H1 (cell line): Measurements from ENCODE around the gene AGPAT3. TPM values are rescaled to one million over a fixed set of nuclear protein-coding genes. Genes with fewer than 3 reads are reported as not detected.
A peak's percentile ranks its signal among the peaks of the same experiment; 100 is the strongest.

Source experiments
- CTCF ChIA-PET: fragments of 300-600 bp; sonication (Branson Sonifier 250); formaldehyde crosslinking; loops from one replicate; lab custom pipeline; 2021; ENCODE audit not compliant: partially characterized antibody; lab: Charles Lee
- POLR2A ChIA-PET: fragments of 300-600 bp; sonication (Branson Sonifier 250); formaldehyde crosslinking; loops from one replicate; lab custom pipeline; 2021; ENCODE audit warnings: inconsistent platforms; ENCODE audit not compliant: partially characterized antibody; lab: Charles Lee
- DNase-seq, 2 experiments: peaks; one replicate each; pipeline versions ENCODE4 v3.0.0 to v3.0.0-alpha.2; 2010 to 2022; ENCODE audit warnings: low spot score in 2 of 2, low read depth in 1 of 2, mixed read lengths in 1 of 2
- FAIRE-seq: peaks from 2 replicates; lab custom pipeline; 2011; peaks lifted over from hg19 to GRCh38; lab: Jason Lieb, UNC
- H2AFZ ChIP-seq: 2 replicates; pipeline ENCODE4 v1.8.1; 2012; ENCODE audit warnings: low read length, inconsistent platforms
- H2AK5ac ChIP-seq: 2 replicates; pipeline ENCODE4 v1.6.1; 2013; ENCODE audit warnings: low read depth, low read length
- H2BK120ac ChIP-seq: replicated peaks from 2 replicates; pipeline ENCODE3; 2013; ENCODE audit warnings: low read depth, low read length, inconsistent platforms
- H2BK12ac ChIP-seq: 2 replicates; pipeline ENCODE4 v1.6.1; 2013; ENCODE audit warnings: low read depth, low read length
- H2BK15ac ChIP-seq: 2 replicates; pipeline ENCODE4 v1.6.1; 2013; ENCODE audit warnings: low read length
- H2BK20ac ChIP-seq: 2 replicates; pipeline ENCODE4 v1.6.1; 2013; ENCODE audit warnings: low read length
- H2BK5ac ChIP-seq: 2 replicates; pipeline ENCODE4 v1.6.1; 2013; ENCODE audit warnings: low read depth, low read length
- H3K14ac ChIP-seq: 2 replicates; pipeline ENCODE4 v1.6.1; 2013; ENCODE audit warnings: inconsistent platforms; ENCODE audit not compliant: insufficient read length
- H3K18ac ChIP-seq: 2 replicates; pipeline ENCODE4 v1.6.1; 2013; ENCODE audit warnings: low read length; ENCODE audit errors: extremely low read depth
- H3K23ac ChIP-seq: 2 replicates; pipeline ENCODE4 v1.6.1; 2013; ENCODE audit warnings: inconsistent platforms; ENCODE audit not compliant: insufficient read length
- H3K23me2 ChIP-seq: 2 replicates; pipeline ENCODE4 v1.6.1; 2013; ENCODE audit warnings: low read depth, low read length
- H3K27ac ChIP-seq: 2 replicates; pipeline ENCODE4 v1.6.1; 2011; ENCODE audit warnings: low read depth, low read length, inconsistent platforms
- H3K27me3 ChIP-seq, 4 experiments: replicated peaks in 1 of 4; 1 replicate in 1 of 4; 2 replicates in 3 of 4; pipeline versions ENCODE4 v1.6.1 to v1.8.1; 2011 to 2013; ENCODE audit warnings: low read length in 3 of 4, mild to moderate bottlenecking in 3 of 4, inconsistent platforms in 2 of 4, mixed read lengths in 2 of 4, moderate library complexity in 1 of 4; ENCODE audit not compliant: control insufficient read depth in 3 of 4, insufficient read depth in 3 of 4; ENCODE audit errors: extremely low read depth in 1 of 4
- H3K36me3 ChIP-seq, 4 experiments: 2 replicates each; pipeline versions ENCODE4 v1.6.1 to v1.8.1; 2011 to 2013; ENCODE audit warnings: mild to moderate bottlenecking in 4 of 4, low read length in 3 of 4, moderate library complexity in 2 of 4, control low read depth in 1 of 4, inconsistent platforms in 1 of 4; ENCODE audit not compliant: insufficient read depth in 4 of 4, control insufficient read depth in 2 of 4
- H3K4ac ChIP-seq: replicated peaks from 2 replicates; pipeline ENCODE3; 2013; ENCODE audit warnings: low read length, low read depth, mixed read lengths, inconsistent platforms; ENCODE audit not compliant: insufficient read length
- H3K4me1 ChIP-seq, 4 experiments: replicated peaks in 1 of 4; 1 replicate in 1 of 4; 2 replicates in 3 of 4; pipeline versions ENCODE4 v1.6.1 to v1.8.1; 2011 to 2013; ENCODE audit warnings: low read length in 3 of 4, inconsistent platforms in 2 of 4, mixed read lengths in 1 of 4; ENCODE audit not compliant: insufficient read depth in 4 of 4, control insufficient read depth in 3 of 4
- H3K4me2 ChIP-seq, 2 experiments: 2 replicates each; pipeline versions ENCODE4 v1.6.1 to v1.8.1; 2011 to 2013; ENCODE audit warnings: low read depth in 2 of 2, low read length in 2 of 2, control low read depth in 1 of 2, inconsistent platforms in 1 of 2, mild to moderate bottlenecking in 1 of 2; ENCODE audit not compliant: insufficient read depth in 1 of 2
- H3K4me3 ChIP-seq, 4 experiments: fragments of 200-600, 300-600 bp in 1 of 4; sonication (generic), shearing (Covaris generic), sonication (Bioruptor Twin) in 1 of 4; 2 replicates each; pipeline versions ENCODE4 v1.5.1 to v1.8.1; 2011 to 2016; ENCODE audit warnings: low read length in 4 of 4, low read depth in 3 of 4, control low read depth in 2 of 4, inconsistent platforms in 2 of 4, mild to moderate bottlenecking in 2 of 4, mixed read lengths in 1 of 4, moderate library complexity in 1 of 4; ENCODE audit not compliant: insufficient read depth in 2 of 4; ENCODE audit errors: extremely low read depth in 1 of 4
- H3K56ac ChIP-seq: replicated peaks from 2 replicates; pipeline ENCODE3; 2013; ENCODE audit warnings: low read depth, mild to moderate bottlenecking, mixed read lengths, low read length, inconsistent platforms; ENCODE audit not compliant: insufficient read length
- H3K79me1 ChIP-seq: 2 replicates; pipeline ENCODE4 v1.6.1; 2013; ENCODE audit warnings: low read depth, low read length, control low read depth
- H3K79me2 ChIP-seq, 2 experiments: 2 replicates each; pipeline versions ENCODE4 v1.6.1 to v1.8.1; 2012 to 2013; ENCODE audit warnings: low read length in 2 of 2, mild to moderate bottlenecking in 2 of 2, inconsistent platforms in 1 of 2; ENCODE audit not compliant: insufficient read depth in 2 of 2, control insufficient read depth in 1 of 2
- H3K9ac ChIP-seq, 4 experiments: replicated peaks in 1 of 4; 1 replicate in 1 of 4; 2 replicates in 3 of 4; pipeline versions ENCODE4 v1.6.1 to v1.8.1; 2011 to 2013; ENCODE audit warnings: low read depth in 3 of 4, low read length in 3 of 4, control low read depth in 2 of 4, mild to moderate bottlenecking in 2 of 4, moderate library complexity in 2 of 4, inconsistent platforms in 1 of 4; ENCODE audit errors: extremely low read depth in 1 of 4
- H3K9me3 ChIP-seq, 2 experiments: 2 replicates each; pipeline versions ENCODE4 v1.6.1 to v1.8.1; 2012 to 2013; ENCODE audit warnings: mild to moderate bottlenecking in 2 of 2, moderate library complexity in 2 of 2, control low read depth in 1 of 2, inconsistent platforms in 1 of 2, low read depth in 1 of 2, low read length in 1 of 2, mixed read lengths in 1 of 2; ENCODE audit not compliant: insufficient read depth in 2 of 2
- H4K20me1 ChIP-seq, 2 experiments: replicated peaks in 1 of 2; 2 replicates each; pipeline versions ENCODE3 to v1.8.1; 2011 to 2013; ENCODE audit warnings: inconsistent platforms in 2 of 2, low read length in 2 of 2, mild to moderate bottlenecking in 1 of 2; ENCODE audit not compliant: insufficient read depth in 2 of 2, control insufficient read depth in 1 of 2
- H4K5ac ChIP-seq: 2 replicates; pipeline ENCODE4 v1.6.1; 2013; ENCODE audit warnings: low read length, low read depth, mixed read lengths, inconsistent platforms; ENCODE audit not compliant: insufficient read length
- H4K8ac ChIP-seq: 2 replicates; pipeline ENCODE4 v1.8.0; 2013; ENCODE audit warnings: mild to moderate bottlenecking, moderate library complexity, low read length, inconsistent platforms; ENCODE audit not compliant: insufficient read depth; ENCODE audit errors: extremely low read depth
- H4K91ac ChIP-seq: replicated peaks from 2 replicates; pipeline ENCODE3; 2013; ENCODE audit warnings: low read length, mixed read lengths, inconsistent platforms; ENCODE audit not compliant: insufficient read length
- ATF2 ChIP-seq: IDR thresholded peaks from 2 replicates; pipeline ENCODE4 v1.6.1; 2012; ENCODE audit warnings: low read length, inconsistent platforms
- KDM1A ChIP-seq: fragments of 200-600, 300-600 bp; sonication (generic); IDR thresholded peaks from 2 replicates; pipeline ENCODE4 v1.7.1; 2016; ENCODE audit warnings: mild to moderate bottlenecking, low read length, borderline replicate concordance
- NRF1 ChIP-seq: IDR thresholded peaks from 2 replicates; pipeline ENCODE4 v1.6.1; 2011; ENCODE audit warnings: mild to moderate bottlenecking, low read depth, low read length, improper control_type of control experiment
- WGBS, 2 experiments: shearing (Covaris generic) in 1 of 2; methylation state at CpG; one replicate each; pipeline versions ENCODE4 v1.1.6 to v1.1.7; 2013 to 2015; ENCODE audit warnings: low lambda C conversion rate in 2 of 2, mixed read lengths in 2 of 2, inconsistent platforms in 1 of 2, low coverage in 1 of 2, missing lambda C conversion rate in 1 of 2; ENCODE audit not compliant: insufficient replicate concordance in 2 of 2, insufficient coverage in 1 of 2, insufficient read length in 1 of 2; ENCODE audit errors: extremely low coverage in 1 of 2, missing lambda C conversion rate in 1 of 2; 5-methylcytosine and 5-hydroxymethylcytosine counted together
- polyA plus RNA-seq, 7 experiments: library from polyadenylated mRNA; depleted of rRNA in 3 of 7; stranded (reverse) in 5 of 7; unstranded in 2 of 7; fragments of >200 nt in 5 of 7; fragments of 200-250 nt in 2 of 7; gene quantifications; 1 replicate in 5 of 7; 2 replicates in 1 of 7; 4 replicates in 1 of 7; pipeline versions ENCODE4 v1.2.1 to v1.2.3, GENCODE V29; 2011 to 2013; ENCODE audit warnings: missing spikeins in 2 of 7, mixed read lengths in 2 of 7
- total RNA-seq: library from RNA; stranded (reverse); fragmentation: NEBNext Ultra II Directional; extraction: Animal tissue kit (Norgen Biotek cat#: 25700); gene quantifications from 2 replicates; pipeline ENCODE4 v1.2.1, GENCODE V29; 2021

AGPAT3 gene
- total and polyA plus RNA-seq, 2 of the 8 experiments (the other 6 are each of a cell fraction or from before 2014, with no cell fraction given), result 5.8 to 7.3 TPM

GRCh38 chr21:43925609-43926008, 60.6 kb downstream of the AGPAT3 start:
- Histone ChIP-seq H3K4me3 (no peak overlapping the region), H2BK12ac (no peak overlapping the region), H3K36me3 (no peaks in the 10 kb centered on the region; a peak in 1 of 8 replicates), H3K27ac (no peak overlapping the region), H2BK15ac (no peak overlapping the region), H4K5ac (no peak overlapping the region), H2BK20ac (no peak overlapping the region), H3K23ac (no peak overlapping the region), H4K91ac (no peak overlapping the region), H2AK5ac (no peak overlapping the region), H3K27me3 (peaks cover 0 to 4% (median 0%) of the 10 kb centered on the region in 4 experiments; a peak in 2 of 7 replicates), H3K9ac (no peak overlapping the region), H3K14ac (no peak overlapping the region), H3K23me2 (no peaks in the 10 kb centered on the region), H2AFZ (no peak overlapping the region), H3K56ac (no peak overlapping the region), H4K8ac (no peak overlapping the region), H3K79me1 (peaks cover 2% of the 10 kb centered on the region; the same call in 1 of the 2 replicates), H3K4ac (no peak overlapping the region), H3K4me2 (no peak overlapping the region), H3K18ac (no peak overlapping the region)
- ChIA-PET CTCF (interaction anchor here (13.7 kb wide), 1 partner anchor 12 kb away, joined by 188 read pairs; no protein-coding TSS in a partner anchor), POLR2A (no interaction called here)
- FAIRE-seq (no peak), DNase-seq (peak in 1 of 2 experiments; percentile 47)
- 86% methylated on average over 14 of the region's 14 CpGs; no CpG with 5 or more reads in 1 of the 2 experiments for WGBS, 2 experiments
- TF ChIP-seq KDM1A, result no peak
- TF ChIP-seq NRF1, result no peak
- TF ChIP-seq ATF2, result no peak
- TF ChIP-seq, all 59 proteins: peak for 0
- peaks cover 0 to 18% (median 10%) of the 10 kb centered on the region in 4 experiments; a peak in 6 of 7 replicates for H3K4me1 ChIP-seq
- no peak overlapping the region for H2BK5ac ChIP-seq
- no peaks in the 10 kb centered on the region for H3K9me3 ChIP-seq
- H4K20me1 ChIP-seq, result no peaks in the 10 kb centered on the region
- H3K79me2 ChIP-seq, result no peaks in the 10 kb centered on the region
- no peak overlapping the region for H2BK120ac ChIP-seq
